Stimulated activated CD4-positive, alpha-beta T cell treated with anti-CD3 and anti-CD28 coated beads, TNF-alpha, amount 100 ng/mL, for 4 hours (primary cell): ENCODE data around the gene CARS2.
"Not testable (repeated sequence)": the region's sequence is repeated elsewhere in the genome, so short reads cannot be mapped to it uniquely, and the experiment has no call there.

ENCODE experiments used
- DNase-seq, 3 experiments: peaks; one replicate each; pipeline ENCODE4 v3.0.0-alpha.2; 2020; ENCODE audit warnings: low read depth in 3 of 3

Gene CARS2, protein sequence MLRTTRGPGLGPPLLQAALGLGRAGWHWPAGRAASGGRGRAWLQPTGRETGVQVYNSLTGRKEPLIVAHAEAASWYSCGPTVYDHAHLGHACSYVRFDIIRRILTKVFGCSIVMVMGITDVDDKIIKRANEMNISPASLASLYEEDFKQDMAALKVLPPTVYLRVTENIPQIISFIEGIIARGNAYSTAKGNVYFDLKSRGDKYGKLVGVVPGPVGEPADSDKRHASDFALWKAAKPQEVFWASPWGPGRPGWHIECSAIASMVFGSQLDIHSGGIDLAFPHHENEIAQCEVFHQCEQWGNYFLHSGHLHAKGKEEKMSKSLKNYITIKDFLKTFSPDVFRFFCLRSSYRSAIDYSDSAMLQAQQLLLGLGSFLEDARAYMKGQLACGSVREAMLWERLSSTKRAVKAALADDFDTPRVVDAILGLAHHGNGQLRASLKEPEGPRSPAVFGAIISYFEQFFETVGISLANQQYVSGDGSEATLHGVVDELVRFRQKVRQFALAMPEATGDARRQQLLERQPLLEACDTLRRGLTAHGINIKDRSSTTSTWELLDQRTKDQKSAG

DNA sequence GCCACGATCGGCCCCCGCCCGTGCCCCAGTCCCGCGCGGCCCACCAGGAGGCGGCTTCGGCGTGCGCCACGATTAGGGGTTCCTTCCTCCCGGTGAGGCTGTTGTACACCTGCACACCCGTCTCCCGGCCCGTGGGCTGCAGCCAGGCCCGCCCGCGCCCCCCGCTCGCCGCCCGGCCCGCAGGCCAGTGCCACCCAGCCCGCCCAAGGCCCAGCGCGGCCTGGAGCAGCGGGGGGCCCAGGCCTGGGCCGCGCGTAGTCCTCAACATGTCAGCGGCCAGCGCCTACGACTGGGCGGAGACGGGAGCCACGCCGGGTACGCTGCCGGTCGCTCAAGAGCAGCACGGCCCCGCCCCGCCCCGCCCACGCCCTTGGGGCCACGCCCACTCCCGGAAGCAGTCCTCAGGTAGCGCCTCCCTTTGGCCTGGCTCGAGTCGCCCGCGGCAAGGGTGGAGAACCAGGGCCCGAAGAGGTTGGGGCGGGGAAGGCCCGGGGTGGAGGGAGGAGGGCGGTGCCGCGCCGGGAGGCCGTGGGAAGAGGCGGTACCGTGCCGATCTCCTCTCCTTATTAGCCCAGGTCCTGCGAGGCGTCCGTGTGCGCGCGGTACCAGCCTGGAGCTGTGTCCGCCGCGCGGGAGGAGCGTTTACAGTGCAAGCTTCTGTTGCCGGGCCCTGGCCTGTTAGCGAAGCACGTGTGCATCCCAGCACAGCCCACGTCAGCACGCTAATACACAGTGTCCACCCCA is at the start of gene CARS2:
TSS of gene CARS2 (minus strand) at position 291 of the 744 bp plus-strand sequence. CDS start at position 268, 23 bp downstream.
- DNase-seq: peak; percentile 90 to 91 (median 91)

DNA sequence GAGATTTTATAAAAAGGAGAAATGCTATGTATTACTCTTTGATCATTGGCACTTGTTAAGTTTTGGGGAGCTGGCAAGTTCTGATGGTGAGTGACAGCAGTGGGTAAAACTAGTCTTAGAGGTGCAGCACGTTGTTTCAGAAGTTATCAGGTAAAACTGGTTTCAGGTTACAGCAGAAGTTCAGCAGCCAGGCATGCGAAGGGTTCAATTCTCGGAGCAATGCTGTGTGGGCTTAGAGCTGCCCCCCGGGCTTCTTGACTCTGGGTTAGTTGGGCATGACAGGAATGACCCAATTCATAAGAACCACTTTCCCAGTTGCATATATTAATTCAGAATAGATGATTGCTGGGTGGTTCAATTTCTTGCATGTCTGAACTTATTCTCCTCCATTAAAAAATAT is 42.4 kb upstream of the CARS2 start:
- no peak for DNase-seq

DNA sequence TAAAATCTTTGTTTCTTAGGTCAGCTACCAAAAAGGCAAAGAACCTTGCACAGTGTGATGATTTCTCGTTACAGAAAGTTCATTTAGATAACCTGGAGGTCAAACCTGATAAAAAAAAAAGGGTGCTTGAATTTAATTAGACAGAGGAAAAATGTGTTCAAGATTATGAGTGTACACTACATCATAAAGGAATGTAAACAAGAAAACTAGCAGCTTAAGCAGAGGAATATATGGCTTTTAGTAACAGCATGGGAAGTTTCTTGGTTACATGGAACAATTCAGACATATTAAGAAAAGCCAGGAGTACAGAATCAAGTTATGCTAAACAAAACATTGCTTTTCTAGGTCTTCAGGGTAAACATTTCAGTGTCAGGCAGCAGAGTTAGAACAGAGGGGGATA is 40.5 kb upstream of the CARS2 start:
- DNase-seq: no peak

DNA sequence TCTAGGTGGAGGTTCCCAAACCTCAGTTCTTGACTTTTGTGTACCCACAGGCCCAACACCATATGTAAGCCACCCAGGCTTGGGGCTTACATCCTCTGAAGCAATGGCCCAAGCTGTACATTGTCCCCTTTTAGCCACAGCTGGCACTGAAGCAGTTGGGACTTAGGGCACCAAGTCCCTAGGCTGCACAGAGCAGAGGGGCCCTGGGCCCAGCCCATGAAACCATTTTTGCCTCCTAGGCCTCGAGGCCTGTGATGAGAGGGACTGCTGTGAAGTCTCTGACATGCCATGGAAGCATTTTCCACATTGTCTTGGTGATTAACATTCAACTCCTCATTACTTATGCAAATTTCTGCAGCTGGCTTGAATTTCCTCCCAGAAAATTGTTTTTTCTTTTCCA is 37.8 kb upstream of the CARS2 start:
- DNase-seq: no peak

DNA sequence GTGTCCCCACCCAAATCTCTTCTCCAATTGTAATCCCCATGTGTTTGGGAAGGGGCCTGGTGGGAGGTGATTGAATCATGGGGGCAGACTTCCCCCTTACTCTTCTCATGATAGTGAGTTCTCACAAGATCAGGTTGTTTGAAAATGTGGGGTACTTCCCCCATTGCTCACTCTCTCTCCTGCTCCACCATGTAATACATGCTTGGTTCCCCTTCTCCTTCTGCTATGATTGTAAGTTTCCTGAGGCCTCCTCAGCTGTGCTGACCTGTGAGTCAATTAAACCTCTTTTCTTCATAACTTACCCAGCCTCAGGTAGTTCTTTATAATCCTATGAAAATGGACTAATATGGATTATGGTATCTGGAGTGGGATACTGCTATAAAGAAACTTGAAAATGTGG is 31.6 kb upstream of the CARS2 start:
- no peak for DNase-seq

DNA sequence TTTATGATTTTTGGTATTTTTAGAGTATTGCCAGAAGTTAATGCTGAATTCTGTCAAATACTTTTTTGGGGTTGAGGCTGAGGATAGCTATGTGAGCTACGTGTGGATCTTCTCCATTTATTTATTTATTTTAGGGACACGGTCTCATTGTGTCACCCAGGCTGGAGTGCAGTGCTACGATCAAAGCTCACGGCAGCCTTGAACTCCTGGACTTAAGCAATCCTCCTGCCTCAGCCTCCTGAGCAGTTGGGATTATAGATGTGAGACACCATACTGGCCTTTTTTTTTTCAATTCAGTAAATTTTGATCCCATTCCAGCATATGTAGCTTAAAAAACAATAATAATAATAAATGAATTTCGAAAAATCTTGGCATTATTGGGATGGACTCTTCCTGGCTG is 28.6 kb upstream of the CARS2 start:
- DNase-seq: no peak

DNA sequence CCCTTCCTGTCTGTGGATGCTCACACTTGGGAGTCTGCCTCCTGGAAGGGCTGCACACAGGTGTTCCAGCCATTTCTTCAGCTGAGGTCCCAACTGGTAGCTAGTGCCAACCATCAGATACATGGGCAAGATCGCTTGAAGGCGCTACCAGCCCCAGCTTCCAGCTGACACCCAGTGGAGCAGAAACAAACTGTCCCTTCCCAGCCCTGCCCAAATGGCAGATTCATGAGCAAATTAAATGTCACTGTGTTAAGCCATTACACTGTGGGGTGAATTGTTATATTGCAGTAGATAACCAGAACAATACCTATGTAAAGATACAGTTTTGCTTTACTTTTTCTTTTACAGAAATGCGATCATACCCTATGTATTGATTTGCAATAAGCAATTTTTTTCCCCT is 25.2 kb upstream of the CARS2 start:
- no peak for DNase-seq

DNA sequence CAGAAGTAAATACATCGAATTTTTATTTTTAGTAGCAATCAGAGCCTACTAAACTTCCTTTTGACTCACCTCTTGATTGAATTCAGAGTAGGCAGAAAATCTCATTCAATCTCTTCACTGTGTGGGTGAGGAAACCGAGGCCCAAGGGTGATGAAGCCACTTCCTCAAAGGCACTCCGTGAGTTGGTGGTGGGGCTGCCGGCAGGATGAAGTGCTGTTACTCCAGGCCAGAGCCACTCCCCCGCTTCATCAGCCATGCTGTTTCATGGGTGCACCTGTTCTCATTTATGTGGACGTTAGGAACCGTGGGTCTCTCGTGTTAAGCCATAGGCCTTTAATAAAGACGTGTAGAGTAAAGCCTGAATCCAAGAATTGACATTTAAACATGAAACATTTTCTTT is 20.8 kb upstream of the CARS2 start:
- DNase-seq: peak; percentile 24 to 29 (median 24)

DNA sequence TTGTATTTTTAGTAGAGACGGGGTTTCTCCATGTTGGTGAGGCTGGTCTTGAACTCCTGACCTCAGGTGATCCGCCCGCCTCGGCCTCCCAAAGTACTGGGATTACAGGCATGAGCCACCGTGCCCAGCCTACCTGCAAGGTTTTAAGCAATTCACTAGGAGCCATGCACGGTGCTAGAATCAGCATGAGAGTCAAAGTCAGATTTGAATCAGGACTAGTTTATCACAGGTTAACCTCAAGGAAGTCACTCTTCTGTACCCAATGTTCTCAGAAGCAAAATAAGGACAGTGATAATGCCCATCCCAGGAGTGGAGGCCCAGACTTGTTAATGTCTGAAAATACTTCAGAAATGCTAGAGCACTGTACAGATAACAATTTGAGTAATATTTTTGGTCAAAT is 20.2 kb upstream of the CARS2 start:
- DNase-seq: not testable (repeated sequence)

DNA sequence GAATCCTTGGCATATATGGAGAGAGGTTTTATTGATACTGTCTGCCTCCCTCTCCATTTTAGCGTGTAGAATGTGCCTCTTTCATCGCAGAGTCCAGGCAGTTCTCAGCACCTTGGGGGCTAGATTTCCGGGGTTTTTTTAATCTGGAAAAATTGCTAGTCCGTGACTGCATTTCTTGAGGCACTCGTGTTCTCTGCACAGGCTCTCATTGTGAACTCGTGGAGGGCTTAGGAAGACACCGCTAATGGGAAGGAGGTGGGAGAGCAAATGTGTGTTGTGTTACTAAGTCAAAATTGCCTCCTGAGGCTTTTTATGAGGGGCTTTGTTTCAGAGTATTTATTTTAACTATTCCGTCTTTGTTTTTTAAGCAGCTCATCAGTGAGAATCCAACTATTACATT is 17.7 kb upstream of the CARS2 start:
- no peak for DNase-seq

DNA sequence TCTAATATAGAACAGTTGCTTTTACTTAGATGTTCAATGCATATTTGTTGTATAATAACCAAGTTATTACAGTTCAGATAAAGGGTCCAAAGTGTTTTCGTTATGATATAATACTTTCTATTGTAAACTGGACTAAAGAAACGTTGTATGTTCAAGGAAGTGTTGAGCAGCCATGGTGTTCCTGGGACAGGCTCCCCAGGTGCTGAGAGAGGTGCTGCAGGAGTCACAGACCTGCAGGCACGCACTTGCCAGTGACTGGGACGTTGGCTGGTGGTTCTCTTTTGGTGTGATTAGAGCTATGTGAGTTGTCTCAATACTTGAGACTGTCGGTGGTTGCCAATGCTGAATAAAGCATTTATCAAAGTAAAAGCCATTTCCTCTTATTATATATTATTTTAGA is 17.1 kb upstream of the CARS2 start:
- no peak for DNase-seq

DNA sequence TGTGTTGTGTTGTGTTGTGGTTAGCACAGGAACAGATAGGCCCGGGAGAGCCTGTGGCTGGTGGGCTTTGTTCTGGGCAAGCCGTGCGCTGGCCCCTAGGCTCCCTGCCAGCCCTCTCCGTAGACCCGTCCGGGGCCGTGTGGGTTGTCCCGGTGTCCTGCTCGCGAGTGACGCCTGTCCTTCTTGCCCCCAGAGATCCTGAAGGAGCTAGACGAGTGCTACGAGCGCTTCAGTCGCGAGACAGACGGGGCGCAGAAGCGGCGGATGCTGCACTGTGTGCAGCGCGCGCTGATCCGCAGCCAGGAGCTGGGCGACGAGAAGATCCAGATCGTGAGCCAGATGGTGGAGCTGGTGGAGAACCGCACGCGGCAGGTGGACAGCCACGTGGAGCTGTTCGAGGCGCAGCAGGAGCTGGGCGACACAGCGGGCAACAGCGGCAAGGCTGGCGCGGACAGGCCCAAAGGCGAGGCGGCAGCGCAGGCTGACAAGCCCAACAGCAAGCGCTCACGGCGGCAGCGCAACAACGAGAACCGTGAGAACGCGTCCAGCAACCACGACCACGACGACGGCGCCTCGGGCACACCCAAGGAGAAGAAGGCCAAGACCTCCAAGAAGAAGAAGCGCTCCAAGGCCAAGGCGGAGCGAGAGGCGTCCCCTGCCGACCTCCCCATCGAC is 13.3 kb upstream of the CARS2 start:
- DNase-seq: no peak

DNA sequence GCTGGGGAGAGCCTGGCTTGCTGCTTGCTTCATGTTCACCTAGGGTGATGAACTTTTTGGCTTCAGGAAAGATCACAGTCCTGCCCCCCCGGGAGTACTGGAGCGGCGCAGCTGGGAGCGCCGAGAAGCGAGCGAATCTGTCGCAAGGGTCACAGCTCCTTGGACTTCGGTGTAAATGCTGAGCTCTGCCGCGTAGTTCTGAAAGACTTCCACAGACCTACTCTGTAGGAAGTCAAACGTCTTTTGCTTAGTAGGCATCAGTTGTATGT is 10.3 kb upstream of the CARS2 start:
- no peak for DNase-seq

DNA sequence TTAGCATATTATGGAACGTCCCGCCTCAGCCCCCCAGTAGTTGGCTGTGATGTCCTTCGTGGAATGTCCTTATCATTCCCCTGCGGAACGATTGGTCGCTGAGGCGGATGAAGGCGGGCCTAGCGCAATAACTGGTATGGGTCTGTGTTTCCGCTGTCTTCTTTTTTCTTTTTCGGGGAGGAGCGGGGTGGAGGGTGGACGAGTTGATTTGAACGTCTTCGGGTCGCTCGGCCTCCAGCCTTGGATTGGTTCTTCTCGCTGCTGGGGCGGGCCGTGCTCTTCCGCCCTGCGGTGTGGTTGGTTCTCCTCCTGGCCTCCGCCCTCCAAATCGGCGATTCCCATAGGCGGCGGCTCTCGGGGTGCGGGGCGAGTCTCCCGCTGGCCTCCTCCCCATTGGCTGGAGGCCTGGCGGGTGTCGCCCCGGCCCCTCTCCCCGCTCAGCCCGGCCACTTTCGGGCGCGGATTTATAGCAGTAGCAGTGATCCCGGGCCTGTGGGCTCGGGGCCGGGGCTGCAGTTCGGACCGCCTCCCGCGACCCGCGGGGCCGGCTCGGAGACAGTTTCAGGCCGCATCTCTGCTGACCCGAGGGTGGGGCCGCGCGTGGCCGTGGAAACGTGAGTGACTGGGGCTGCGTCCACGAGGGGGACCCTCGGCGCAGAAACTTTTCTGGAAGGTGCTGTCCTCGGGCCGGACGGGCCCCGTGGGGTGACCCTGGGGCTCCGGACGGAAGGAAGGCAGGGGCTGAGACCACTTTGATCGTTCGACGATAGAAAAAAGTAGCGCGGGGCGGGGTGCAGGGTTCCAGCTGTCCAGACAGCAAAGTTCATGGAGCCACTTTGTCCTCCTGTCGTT is 9.7 kb upstream of the CARS2 start:
- peak; percentile 77 to 93 (median 92) for DNase-seq

DNA sequence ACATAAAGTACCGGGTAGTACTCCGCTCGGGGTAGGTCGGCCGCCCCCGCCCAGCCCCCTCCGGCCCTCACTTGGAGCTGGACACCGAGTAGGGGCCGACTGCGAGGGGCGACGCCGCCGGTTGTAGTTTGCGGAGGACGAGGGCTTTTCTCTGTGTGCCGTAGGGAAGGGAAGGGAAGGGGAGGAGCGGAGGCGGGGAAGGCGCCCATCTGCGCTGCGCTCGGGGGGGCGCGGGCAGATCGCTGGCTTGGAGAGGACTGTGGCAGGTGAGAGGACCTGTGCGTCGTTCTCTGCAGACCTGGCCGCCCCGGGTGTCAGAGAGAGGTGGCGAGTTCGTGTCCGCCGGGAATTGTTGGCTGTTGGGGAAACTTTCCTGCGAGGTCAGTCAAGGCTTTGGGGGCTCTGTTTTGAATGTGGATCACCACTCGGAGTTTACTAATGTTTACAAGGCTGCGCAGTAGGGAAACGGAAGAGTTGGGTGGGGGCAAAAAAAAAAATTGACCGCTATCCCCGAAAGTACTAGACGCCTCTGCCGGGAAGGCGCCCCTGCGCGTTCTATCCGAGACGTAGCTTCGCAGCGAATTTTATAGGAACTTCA is 9.0 kb upstream of the CARS2 start:
- peak; percentile 10 to 41 (median 28) for DNase-seq

DNA sequence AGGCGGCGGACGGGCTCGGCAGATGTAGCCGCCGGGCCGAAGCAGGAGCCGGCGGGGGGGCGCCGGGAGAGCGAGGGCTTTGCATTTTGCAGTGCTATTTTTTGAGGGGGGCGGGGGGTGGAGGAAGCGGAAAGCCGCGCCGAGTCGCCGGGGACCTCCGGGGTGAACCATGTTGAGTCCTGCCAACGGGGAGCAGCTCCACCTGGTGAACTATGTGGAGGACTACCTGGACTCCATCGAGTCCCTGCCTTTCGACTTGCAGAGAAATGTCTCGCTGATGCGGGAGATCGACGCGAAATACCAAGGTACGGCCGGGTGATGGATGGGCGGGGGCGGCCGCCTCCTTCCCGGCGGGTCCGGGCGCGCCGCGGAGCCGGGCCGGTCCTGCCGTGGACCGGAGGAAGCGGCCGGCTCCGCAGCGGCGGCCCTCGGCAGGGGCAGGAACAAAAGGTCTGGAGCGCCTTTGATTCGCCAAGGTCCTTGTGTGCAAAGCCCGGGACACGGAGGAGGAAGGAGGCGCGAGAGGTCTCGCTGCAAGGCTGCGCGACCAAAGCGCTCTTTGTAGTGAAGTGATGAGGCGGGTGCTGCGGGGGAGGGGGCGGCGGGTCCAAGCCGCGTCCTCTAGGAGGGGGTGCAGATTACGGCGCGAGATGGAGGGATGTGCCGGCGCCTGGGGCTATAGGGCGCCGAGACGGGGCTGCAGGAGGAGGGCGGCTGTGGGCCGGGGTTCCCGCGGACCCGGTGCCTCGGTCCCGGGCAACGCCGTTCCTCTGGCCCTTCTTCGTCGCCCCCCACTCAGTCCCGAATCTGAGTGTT is 8.3 kb upstream of the CARS2 start:
- peak; percentile 42 to 53 (median 50) for DNase-seq

DNA sequence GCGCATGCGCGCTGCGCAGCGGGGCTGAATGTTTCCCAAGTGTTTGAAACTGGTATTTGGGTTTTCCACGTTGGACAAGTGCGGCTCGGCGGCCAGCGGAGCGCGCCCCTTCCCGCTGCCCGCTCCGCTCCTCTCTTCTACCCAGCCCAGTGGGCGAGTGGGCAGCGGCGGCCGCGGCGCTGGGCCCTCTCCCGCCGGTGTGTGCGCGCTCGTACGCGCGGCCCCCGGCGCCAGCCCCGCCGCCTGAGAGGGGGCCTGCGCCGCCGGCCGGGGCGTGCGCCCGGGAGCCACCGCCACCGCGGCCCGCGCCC is 7.7 kb upstream of the CARS2 start, which contains the start of gene ING1:
TSS of gene ING1 (plus strand) at position 59 of the 311 bp plus-strand sequence. CDS start 450 bp downstream, outside the sequence.
- DNase-seq: no peak

DNA sequence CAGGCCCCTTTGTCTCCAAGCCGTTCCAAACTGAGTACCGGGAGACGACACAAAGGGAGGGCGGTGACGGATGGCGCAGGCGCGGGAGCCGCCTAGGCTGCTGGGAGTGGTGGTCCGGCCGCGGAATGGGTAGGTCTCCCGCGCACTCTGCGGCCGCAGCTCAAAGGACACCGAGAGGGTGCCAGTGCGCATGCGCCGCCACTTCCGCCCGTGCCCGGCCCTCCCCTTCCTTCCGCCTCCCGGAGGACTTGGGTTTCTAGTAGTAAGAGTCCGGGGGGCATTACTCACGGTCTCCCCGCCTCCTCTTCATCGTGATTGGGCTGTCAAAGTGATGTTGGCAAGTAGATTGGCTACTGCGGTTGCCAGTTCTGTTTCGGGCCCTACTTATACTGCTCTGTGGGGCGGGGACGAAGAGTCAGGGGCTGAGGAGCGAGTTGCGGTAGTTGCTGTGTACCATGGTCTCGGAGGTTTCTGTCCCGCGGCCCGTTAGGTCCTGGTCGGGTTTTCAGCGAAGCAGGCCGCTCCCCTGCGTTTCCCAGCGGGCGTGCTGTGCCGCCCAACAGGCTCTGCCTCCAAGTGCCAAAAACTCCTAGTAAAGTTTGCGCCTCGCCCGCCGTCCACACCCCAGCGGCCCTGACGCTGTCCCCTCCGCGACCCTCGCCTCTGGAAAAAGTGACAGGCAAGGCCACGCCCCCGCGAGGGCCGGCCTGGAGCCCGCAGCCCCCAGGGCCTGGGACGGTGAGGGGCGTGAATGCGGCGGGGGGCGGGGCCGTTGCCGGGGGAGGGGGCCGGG is 7.1 kb upstream of the CARS2 start:
- peak; percentile 97 to 98 (median 97) for DNase-seq

DNA sequence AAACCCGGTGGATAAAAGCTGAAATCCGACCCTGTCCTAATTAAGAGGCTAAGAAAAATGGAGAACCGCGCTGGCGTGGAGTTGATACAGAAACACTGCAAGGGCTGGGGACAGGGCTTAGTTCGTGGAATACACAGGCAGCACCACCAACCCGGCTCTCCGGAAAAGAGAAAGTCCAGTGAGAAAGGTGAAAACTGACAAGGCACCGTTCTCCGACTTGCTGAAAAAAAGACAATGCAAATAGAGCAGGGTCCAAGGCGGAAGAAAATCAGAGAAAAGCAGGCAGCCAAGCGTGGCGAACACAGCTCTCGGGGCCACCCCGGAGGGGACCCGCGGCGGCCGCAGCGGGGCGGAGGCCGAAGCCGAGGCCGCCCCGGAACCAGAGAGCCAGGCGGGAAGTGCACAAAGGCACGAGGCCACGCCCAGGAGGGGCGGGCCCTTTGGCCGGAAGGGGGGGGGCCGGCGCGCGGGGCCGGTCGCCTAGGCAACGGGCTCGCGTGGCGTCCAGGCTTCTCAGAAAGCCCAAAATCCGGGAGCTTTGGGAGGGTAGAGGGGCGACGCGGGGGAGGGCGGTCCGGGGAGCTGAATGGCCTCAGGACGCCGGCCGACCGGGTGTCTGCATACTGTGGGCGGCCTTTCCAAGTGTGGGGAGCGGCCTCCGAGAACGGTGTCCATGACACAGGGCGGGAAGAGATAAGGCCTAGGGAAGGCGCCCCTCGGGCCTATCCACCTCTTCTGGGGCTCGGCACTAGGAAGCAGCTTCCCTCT is 6.3 kb upstream of the CARS2 start:
- DNase-seq: peak; percentile 71 to 79 (median 74)
